Kidney capillary endothelial cell (primary cell): ENCODE measurements around the gene CPNE5.

Experiments used
- DNase-seq: peaks from one replicate; pipeline ENCODE4 v3.0.0-alpha.2; 2018; ENCODE audit warnings: low spot score

Gene CPNE5

GRCh38 chr6:36700071-36700812 lies 139.0 kb downstream of the CPNE5 start:
- no peak for DNase-seq

- DNase-seq, result no peak
These were observed 139.9 kb downstream of the CPNE5 start for GRCh38 chr6:36699348-36699747.

- DNase-seq, result no peak
These were observed 140.4 kb downstream of the CPNE5 start for GRCh38 chr6:36698871-36699271.

- no peak for DNase-seq
These were observed 141.0 kb downstream of the CPNE5 start for GRCh38 chr6:36698196-36698595.

GRCh38 chr6:36697481-36697903 lies 141.8 kb downstream of the CPNE5 start, which contains the start of gene RAB44:
TSS of gene RAB44 (plus strand) at chr6:36697826. CDS start at chr6:36704236, 6,410 bp downstream.
- no peak for DNase-seq

- no peak for DNase-seq
These were observed 143.8 kb downstream of the CPNE5 start for GRCh38 chr6:36695414-36695813.

GRCh38 chr6:36694616-36695015 lies 144.6 kb downstream of the CPNE5 start:
- no peak for DNase-seq

GRCh38 chr6:36692861-36693702 lies 146.2 kb downstream of the CPNE5 start:
- DNase-seq, result no peak

- no peak for DNase-seq
These were observed 147.0 kb downstream of the CPNE5 start for GRCh38 chr6:36692220-36692619.

GRCh38 chr6:36691612-36692011 lies 147.6 kb downstream of the CPNE5 start:
- no peak for DNase-seq

GRCh38 chr6:36691011-36691410 lies 148.2 kb downstream of the CPNE5 start:
- DNase-seq, result no peak
